Liver (tissue), 9 donors: ENCODE results near the gene DIP2C. TPM values are rescaled to one million over a fixed set of nuclear protein-coding genes. Genes with fewer than 3 reads are reported as not detected.

Experiments used
- DNase-seq: peaks from one replicate; pipeline ENCODE4 v3.0.0-alpha.2; 2017; ENCODE audit warnings: low spot score
- H3K27ac ChIP-seq, 2 donors: one replicate each; pipeline ENCODE4 v1.7.0; 2013; ENCODE audit warnings: inconsistent platforms in 2 of 2, low read length in 2 of 2, control low read depth in 1 of 2, low read depth in 1 of 2, mild to moderate bottlenecking in 1 of 2
- H3K27me3 ChIP-seq, 4 donors: one replicate each; pipeline versions ENCODE4 v1.6.1 to v1.7.0; 2013; ENCODE audit warnings: low read length in 3 of 4, inconsistent platforms in 1 of 4, mild to moderate bottlenecking in 1 of 4, moderate library complexity in 1 of 4; ENCODE audit not compliant: control insufficient read depth in 4 of 4, insufficient read depth in 4 of 4
- H3K36me3 ChIP-seq, 4 donors: one replicate each; pipeline versions ENCODE4 v1.6.1 to v1.7.0; 2013; ENCODE audit warnings: low read length in 3 of 4, mild to moderate bottlenecking in 3 of 4, low read depth in 1 of 4, moderate library complexity in 1 of 4; ENCODE audit not compliant: control insufficient read depth in 4 of 4, insufficient read depth in 3 of 4
- H3K4me1 ChIP-seq, 4 donors: one replicate each; pipeline versions ENCODE4 v1.6.1 to v1.7.0; 2013; ENCODE audit warnings: low read length in 3 of 4, mild to moderate bottlenecking in 3 of 4, moderate library complexity in 1 of 4; ENCODE audit not compliant: control insufficient read depth in 4 of 4, insufficient read depth in 4 of 4
- H3K4me3 ChIP-seq, 3 donors: one replicate each; pipeline versions ENCODE4 v1.6.1 to v1.7.0; 2013; ENCODE audit warnings: low read length in 3 of 3, control low read depth in 1 of 3, low read depth in 1 of 3, mild to moderate bottlenecking in 1 of 3
- H3K9ac ChIP-seq, 2 donors: one replicate each; pipeline ENCODE4 v1.7.0; 2013; ENCODE audit warnings: low read length in 2 of 2, mild to moderate bottlenecking in 2 of 2, moderate library complexity in 2 of 2, control low read depth in 1 of 2, low read depth in 1 of 2
- H3K9me3 ChIP-seq, 4 donors: one replicate each; pipeline versions ENCODE4 v1.6.1 to v1.7.0; 2013; ENCODE audit warnings: low read length in 3 of 4; ENCODE audit not compliant: control insufficient read depth in 4 of 4
- ATF3 ChIP-seq: IDR thresholded peaks from 2 replicates; pipeline ENCODE4 v1.6.1; 2016; ENCODE audit warnings: antibody characterized with exemption
- EGR1 ChIP-seq, 2 donors: IDR thresholded peaks; 2 replicates each; pipeline ENCODE4 v1.6.1; 2016 to 2018; ENCODE audit warnings: antibody characterized with exemption in 2 of 2, low read depth in 2 of 2
- FOXA1 ChIP-seq: IDR thresholded peaks from 2 replicates; pipeline ENCODE4 v1.6.1; 2016; ENCODE audit warnings: antibody characterized with exemption
- FOXA2 ChIP-seq: IDR thresholded peaks from 2 replicates; pipeline ENCODE4 v1.6.1; 2016; ENCODE audit warnings: antibody characterized with exemption
- GABPA ChIP-seq, 2 donors: IDR thresholded peaks in 1 of 2; conservative IDR thresholded peaks in 1 of 2; 2 replicates each; pipeline ENCODE4 v1.6.1; 2016; ENCODE audit warnings: antibody characterized with exemption in 2 of 2, mild to moderate bottlenecking in 1 of 2, moderate library complexity in 1 of 2
- JUND ChIP-seq, 2 donors: IDR thresholded peaks; 2 replicates each; pipeline ENCODE4 v1.6.1; 2016; ENCODE audit warnings: antibody characterized with exemption in 2 of 2
- MAX ChIP-seq: IDR thresholded peaks from 2 replicates; pipeline ENCODE4 v1.6.1; 2016; ENCODE audit warnings: antibody characterized with exemption
- NR2F2 ChIP-seq: IDR thresholded peaks from 2 replicates; pipeline ENCODE4 v1.6.1; 2016; ENCODE audit warnings: antibody characterized with exemption
- RAD21 ChIP-seq, 2 donors: IDR thresholded peaks; 2 replicates each; pipeline ENCODE4 v1.6.1; 2016; ENCODE audit warnings: antibody characterized with exemption in 2 of 2, mild to moderate bottlenecking in 2 of 2
- RXRA ChIP-seq, 2 donors: IDR thresholded peaks; 2 replicates each; pipeline ENCODE4 v1.6.1; 2017 to 2018; ENCODE audit warnings: antibody characterized with exemption in 2 of 2, mild to moderate bottlenecking in 1 of 2
- SP1 ChIP-seq: IDR thresholded peaks from 2 replicates; pipeline ENCODE4 v1.6.1; 2018; ENCODE audit warnings: antibody characterized with exemption, mild to moderate bottlenecking
- YY1 ChIP-seq: IDR thresholded peaks from 2 replicates; pipeline ENCODE4 v1.6.1; 2016; ENCODE audit warnings: antibody characterized with exemption, mild to moderate bottlenecking
- WGBS: extraction: QIAGEN DNeasy Blood & Tissue Kit; methylation state at CpG from one replicate; pipeline ENCODE4 v1.1.7; 2013; 5-methylcytosine and 5-hydroxymethylcytosine counted together
- polyA plus RNA-seq, 2 donors: library from polyadenylated mRNA; stranded (reverse) in 1 of 2; unstranded in 1 of 2; fragments of 200-250 nt in 1 of 2; fragments of >200 nt in 1 of 2; fragmentation: Nextera tagmentation in 1 of 2; extraction: Ambion mirVana in 1 of 2; gene quantifications; one replicate each; pipeline versions ENCODE4 v1.2.1 to v1.2.3, GENCODE V29; 2013 to 2015
- total RNA-seq, 2 donors: library from RNA; depleted of rRNA; stranded (reverse); fragments of >200 nt; gene quantifications; one replicate each; pipeline ENCODE4 v1.2.3, GENCODE V29; 2014
- TF ChIP-seq, protein P1 (sequence below): IDR thresholded peaks from 2 replicates; pipeline ENCODE4 v1.6.1; 2016; ENCODE audit warnings: antibody characterized with exemption
- TF ChIP-seq, protein P2 (sequence below): IDR thresholded peaks from 2 replicates; pipeline ENCODE4 v1.6.1; 2016; ENCODE audit warnings: antibody characterized with exemption, mild to moderate bottlenecking
- donor health status: healthy.
- donor health status: healthy.
- donor health status: healthy.
- donor health status: healthy.
- donor health status: healthy.

The DIP2C gene
- total and polyA plus RNA-seq, 4 donors: 4.2 to 12.2 (median 5.7) TPM

- no peak overlapping the region for H3K27ac ChIP-seq
Measured at GRCh38 chr10:609262-609658, 80.2 kb downstream of the DIP2C start.

GRCh38 chr10:608331-609261, 80.9 kb downstream of the DIP2C start:
- Histone ChIP-seq H3K27me3 (no peaks in the 10 kb centered on the region), H3K27ac (no peak overlapping the region), H3K9me3 (no peaks in the 10 kb centered on the region), H3K4me3 (no peak overlapping the region), H3K4me1 (no peaks in the 10 kb centered on the region), H3K36me3 (no peaks in the 10 kb centered on the region), H3K9ac (no peak overlapping the region)
- TF ChIP-seq RAD21 (IDR thresholded peaks at IDR 0.05) (no peak), JUND (IDR thresholded peaks at IDR 0.05) (no peak), NR2F2 (no peak)
- 71% methylated on average over 5 of the region's 5 CpGs for WGBS
- no peak for DNase-seq

More at GRCh38 chr10:609262-609658, 80.2 kb downstream of the DIP2C start:
- H3K4me3 ChIP-seq: no peak overlapping the region
- no peaks in the 10 kb centered on the region for H3K9me3 ChIP-seq
- DNase-seq: no peak
- no peaks in the 10 kb centered on the region for H3K27me3 ChIP-seq
- TF ChIP-seq FOXA2 (no peak), MAX (no peak)
- H3K36me3 ChIP-seq: no peaks in the 10 kb centered on the region
- no peaks in the 10 kb centered on the region for H3K4me1 ChIP-seq
- no peak overlapping the region for H3K9ac ChIP-seq

GRCh38 chr10:607545-608185, 81.8 kb downstream of the DIP2C start:
- Histone ChIP-seq H3K4me3 (no peak overlapping the region), H3K9ac (no peak overlapping the region), H3K36me3 (no peaks in the 10 kb centered on the region), H3K27me3 (no peaks in the 10 kb centered on the region), H3K9me3 (no peaks in the 10 kb centered on the region), H3K27ac (no peak overlapping the region), H3K4me1 (no peaks in the 10 kb centered on the region)
- WGBS: 96% methylated on average over 14 of the region's 14 CpGs
- DNase-seq: no peak
- TF ChIP-seq, protein P1, sequence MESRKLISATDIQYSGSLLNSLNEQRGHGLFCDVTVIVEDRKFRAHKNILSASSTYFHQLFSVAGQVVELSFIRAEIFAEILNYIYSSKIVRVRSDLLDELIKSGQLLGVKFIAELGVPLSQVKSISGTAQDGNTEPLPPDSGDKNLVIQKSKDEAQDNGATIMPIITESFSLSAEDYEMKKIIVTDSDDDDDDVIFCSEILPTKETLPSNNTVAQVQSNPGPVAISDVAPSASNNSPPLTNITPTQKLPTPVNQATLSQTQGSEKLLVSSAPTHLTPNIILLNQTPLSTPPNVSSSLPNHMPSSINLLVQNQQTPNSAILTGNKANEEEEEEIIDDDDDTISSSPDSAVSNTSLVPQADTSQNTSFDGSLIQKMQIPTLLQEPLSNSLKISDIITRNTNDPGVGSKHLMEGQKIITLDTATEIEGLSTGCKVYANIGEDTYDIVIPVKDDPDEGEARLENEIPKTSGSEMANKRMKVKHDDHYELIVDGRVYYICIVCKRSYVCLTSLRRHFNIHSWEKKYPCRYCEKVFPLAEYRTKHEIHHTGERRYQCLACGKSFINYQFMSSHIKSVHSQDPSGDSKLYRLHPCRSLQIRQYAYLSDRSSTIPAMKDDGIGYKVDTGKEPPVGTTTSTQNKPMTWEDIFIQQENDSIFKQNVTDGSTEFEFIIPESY: no peak
- TF ChIP-seq, protein P2, sequence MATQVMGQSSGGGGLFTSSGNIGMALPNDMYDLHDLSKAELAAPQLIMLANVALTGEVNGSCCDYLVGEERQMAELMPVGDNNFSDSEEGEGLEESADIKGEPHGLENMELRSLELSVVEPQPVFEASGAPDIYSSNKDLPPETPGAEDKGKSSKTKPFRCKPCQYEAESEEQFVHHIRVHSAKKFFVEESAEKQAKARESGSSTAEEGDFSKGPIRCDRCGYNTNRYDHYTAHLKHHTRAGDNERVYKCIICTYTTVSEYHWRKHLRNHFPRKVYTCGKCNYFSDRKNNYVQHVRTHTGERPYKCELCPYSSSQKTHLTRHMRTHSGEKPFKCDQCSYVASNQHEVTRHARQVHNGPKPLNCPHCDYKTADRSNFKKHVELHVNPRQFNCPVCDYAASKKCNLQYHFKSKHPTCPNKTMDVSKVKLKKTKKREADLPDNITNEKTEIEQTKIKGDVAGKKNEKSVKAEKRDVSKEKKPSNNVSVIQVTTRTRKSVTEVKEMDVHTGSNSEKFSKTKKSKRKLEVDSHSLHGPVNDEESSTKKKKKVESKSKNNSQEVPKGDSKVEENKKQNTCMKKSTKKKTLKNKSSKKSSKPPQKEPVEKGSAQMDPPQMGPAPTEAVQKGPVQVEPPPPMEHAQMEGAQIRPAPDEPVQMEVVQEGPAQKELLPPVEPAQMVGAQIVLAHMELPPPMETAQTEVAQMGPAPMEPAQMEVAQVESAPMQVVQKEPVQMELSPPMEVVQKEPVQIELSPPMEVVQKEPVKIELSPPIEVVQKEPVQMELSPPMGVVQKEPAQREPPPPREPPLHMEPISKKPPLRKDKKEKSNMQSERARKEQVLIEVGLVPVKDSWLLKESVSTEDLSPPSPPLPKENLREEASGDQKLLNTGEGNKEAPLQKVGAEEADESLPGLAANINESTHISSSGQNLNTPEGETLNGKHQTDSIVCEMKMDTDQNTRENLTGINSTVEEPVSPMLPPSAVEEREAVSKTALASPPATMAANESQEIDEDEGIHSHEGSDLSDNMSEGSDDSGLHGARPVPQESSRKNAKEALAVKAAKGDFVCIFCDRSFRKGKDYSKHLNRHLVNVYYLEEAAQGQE: no peak
- TF ChIP-seq FOXA2 (no peak), YY1 (no peak), NR2F2 (no peak), RAD21 (IDR thresholded peaks at IDR 0.05) (no peak), EGR1 (IDR thresholded peaks at IDR 0.05; ENCODE audit: low read depth in 2 of 2) (no peak), RXRA (IDR thresholded peaks at IDR 0.05) (no peak), FOXA1 (no peak), ATF3 (no peak), SP1 (no peak), GABPA (IDR thresholded peaks at IDR 0.05 in 1 of 2, conservative IDR thresholded peaks at IDR 0.05 in 1 of 2) (no peak)
